Suppressor macrophage treated with lipopolysaccharide for 4 hours (primary cell): ENCODE results near the gene AQP6.

Experiments
- DNase-seq: peaks from one replicate; pipeline ENCODE4 v3.0.0-alpha.2; 2020

Gene AQP6

DNA sequence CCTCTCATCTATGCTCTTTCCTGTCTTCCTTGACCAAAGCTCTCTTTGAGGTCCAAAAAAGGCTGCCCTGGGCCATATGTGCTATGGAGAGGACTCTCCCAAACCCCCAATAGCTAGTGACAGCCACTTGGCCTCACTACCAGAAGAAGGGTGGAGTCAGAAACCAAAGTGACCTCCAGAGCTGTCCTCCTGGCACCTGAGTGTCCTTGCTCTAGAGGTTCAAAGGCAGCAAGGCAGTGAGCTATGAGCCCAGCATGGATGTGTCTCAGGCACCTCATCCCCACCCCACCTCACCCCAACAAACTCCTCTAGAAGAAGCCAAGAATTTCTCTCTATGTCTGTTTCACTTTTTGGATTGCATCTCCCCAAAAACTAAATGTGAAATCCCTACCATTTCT is 15.2 kb upstream of the AQP6 start:
- DNase-seq = no peak

DNA sequence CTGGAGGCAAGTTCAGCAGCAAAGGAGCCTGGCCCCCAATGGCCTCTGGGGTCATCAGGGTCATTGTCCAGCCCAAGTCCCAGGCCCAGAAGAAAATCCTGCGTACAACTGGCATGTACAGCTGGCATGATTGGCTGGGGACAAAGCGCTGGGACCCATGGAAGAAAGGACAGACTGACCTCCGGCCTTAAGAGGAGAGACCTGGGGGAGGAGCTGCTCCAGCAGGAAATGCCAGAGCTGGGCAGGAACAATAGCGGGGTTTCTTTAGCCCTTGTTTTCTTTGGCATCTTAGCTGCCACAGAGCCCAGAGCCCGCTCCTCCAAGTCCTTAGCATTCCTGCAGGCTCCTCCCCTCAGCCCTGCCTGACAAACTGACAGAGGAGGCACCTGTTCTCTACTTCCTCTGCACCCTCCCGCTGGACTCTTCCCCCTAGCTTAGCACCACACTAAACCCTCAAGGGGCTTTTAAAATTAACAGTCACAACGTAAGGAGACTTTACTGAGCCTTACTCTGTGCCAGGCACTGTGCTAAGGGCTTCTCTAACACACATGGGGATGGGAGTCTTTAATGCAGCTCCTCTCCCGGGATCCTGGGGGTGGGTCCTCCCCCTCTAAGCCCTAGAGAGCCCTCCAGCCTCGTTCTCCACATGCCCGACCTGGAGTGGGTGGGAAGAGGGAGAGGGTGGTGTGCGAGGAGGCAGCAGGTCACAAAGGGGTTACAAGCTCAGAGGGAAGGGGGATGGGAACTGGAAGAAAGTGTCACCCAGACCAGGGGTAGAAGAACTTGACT is 12.9 kb upstream of the AQP6 start:
- no peak for DNase-seq

DNA sequence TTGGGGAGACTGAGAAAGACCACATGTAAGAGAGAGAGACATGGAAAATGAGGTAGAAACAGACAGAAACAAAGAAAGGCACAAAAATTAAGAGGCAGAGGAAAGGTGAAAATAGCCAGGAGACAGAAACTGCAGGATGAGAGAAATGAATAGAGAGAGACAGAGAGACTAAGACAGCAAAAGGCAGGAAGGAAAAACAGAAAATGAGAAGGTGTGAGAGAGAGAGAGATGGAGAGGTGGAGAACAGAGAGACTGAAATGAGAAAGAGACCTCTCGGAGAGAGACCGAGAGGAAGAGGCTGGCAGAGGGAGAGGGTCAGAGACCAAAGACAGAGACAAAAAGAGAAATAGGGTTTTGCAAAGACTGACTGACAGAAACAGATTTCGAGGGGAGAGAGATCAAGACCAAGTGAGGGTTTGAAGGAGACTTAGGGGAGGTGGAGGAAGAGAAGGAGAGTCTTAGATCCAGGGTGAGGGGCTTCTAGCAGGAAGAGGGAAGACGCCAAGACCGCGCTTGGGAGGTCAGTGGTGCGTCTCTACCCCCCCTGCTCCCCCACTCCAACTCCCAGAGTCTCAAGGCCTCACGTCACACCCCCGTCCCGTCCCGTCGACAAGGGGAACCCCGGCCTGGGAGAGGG is 12.2 kb upstream of the AQP6 start:
- DNase-seq = no peak

DNA sequence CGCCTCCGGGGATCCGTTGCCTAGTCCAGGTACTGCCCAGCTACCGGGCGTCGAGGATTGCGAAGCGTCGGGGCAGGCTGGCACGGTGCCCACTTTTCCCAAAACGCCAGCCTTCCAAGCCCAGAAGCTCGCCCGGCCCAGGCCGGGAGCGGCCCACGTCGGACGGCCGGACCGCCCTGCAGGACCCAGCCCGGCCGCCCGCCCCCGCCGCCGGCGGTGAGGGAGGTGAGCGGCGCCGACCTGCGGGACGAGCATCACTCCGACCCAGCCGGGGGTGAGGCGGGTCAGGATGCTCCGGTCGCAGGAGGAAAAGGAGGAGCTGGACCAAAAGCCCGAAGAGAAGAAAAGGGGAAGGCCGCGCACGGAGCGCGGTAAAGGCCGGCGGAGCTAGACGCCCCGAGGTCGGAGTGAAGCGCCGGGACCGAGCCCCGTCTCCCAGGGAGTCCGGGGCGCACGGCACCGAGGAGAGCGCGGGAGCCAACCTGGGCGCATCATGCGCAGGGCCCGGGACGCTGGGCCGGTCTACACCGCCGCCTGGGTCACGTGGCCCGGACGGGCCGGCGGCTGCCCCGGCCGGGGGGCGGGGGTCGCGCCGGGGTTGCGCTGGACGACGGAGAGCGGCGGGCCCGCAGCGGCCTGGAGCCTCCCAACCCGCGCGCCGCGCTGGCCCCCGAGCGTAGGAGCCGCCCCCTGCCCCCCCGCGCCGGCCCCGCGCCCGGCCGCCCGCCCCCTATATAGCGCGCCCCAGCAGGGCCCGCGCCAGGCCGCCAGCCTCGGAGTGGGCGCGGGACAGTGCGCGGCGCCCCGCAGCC is 11.4 kb upstream of the AQP6 start, which contains the start of gene AQP5:
Gene AQP5 (plus strand): TSS at position 762 of the 812 bp plus-strand sequence. CDS start 146 bp downstream, outside the sequence.
- no peak for DNase-seq

DNA sequence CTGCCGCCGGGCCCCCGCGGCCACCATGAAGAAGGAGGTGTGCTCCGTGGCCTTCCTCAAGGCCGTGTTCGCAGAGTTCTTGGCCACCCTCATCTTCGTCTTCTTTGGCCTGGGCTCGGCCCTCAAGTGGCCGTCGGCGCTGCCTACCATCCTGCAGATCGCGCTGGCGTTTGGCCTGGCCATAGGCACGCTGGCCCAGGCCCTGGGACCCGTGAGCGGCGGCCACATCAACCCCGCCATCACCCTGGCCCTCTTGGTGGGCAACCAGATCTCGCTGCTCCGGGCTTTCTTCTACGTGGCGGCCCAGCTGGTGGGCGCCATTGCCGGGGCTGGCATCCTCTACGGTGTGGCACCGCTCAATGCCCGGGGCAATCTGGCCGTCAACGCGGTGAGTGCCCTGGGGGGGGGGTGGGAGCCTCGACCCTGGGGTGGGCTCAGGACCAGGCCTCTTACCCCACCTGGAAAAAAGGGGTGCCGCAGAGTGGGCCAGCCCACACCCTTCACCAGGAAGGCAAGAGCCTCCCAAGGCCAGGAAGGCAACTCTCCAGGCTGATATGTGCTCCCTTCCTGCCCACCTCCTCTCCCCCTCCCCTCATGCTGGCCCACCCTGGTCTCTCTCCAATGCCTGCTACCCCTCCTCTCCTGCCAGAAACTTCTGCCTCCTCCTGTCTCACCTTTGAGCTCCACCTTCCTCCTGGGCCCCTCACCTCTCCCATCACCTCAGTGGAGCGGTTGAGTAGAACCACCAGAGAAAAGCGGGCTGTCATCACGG is 10.6 kb upstream of the AQP6 start:
- no peak for DNase-seq

DNA sequence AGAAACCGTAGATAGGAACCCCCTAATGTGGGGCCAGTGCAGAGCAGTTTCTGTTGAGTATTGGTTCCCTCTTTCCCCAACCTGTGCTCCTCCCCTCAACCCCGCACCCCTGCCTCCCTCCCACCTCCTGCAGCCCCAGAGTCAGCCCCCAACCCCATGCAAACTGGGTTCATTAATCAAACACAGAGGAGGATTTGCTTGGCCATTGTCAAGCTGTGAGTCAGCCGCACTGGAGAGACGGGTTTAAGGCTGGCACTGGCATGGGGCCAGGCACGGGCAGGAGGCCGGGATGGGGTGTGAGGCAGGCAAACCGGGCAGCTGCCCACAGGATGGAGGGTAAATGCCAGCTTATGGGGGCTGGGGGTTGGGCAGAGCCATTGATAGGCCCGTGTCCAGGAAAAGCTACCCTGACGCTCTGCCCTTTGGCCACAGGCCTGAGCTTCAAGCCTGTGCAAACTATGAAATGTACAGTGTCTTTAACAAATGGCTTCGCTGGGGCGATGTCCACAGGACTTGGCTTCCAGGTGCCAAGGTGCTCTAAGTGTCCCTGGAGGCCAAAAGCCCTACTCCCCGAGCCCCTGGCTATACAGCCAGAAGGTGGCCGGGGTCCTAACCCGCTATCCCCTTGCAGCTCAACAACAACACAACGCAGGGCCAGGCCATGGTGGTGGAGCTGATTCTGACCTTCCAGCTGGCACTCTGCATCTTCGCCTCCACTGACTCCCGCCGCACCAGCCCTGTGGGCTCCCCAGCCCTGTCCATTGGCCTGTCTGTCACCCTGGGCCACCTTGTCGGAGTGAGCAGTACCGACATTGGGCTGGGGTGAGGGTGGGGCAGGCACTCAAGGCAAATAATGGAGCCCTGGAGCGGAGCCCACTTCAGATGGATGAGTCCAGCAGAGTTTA is 9.6 kb upstream of the AQP6 start:
- no peak for DNase-seq

DNA sequence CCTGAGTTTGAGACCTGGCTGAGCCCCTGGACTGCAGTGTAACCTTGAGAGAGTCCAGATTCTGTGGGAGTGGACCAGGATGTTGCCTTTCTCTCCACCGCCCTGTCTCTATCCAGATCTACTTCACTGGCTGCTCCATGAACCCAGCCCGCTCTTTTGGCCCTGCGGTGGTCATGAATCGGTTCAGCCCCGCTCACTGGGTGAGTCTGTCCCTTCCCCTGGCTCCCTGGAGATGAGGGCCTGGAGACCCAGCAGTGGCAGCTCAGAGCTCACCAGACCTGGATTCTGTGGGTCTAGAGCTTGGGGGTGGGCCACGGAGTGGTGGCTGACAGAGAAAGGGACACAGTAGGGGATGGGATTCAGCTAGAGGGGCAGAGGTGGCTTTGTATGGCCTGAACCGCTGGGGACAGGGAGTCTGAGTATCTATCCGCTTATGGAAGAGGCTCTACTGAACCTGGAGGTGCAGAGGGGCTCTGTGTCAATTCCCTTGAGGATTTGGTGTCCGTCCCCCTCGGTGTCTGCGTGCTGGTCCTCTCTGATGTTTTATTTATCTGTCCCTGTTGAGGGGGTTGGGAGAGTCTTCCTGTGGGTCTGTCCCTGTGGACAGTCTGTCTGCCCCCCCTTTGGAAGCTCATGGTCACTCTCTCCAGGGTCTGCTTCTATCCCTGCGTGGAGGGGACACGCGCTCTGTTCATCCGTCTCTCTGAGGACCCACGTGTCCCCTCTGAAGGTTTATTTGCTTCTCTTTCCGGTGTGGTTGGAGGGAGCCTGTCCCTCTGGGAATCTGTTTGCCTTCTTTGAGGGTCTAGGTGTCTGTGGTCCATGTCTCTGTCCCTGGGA is 8.6 kb upstream of the AQP6 start:
- no peak for DNase-seq

DNA sequence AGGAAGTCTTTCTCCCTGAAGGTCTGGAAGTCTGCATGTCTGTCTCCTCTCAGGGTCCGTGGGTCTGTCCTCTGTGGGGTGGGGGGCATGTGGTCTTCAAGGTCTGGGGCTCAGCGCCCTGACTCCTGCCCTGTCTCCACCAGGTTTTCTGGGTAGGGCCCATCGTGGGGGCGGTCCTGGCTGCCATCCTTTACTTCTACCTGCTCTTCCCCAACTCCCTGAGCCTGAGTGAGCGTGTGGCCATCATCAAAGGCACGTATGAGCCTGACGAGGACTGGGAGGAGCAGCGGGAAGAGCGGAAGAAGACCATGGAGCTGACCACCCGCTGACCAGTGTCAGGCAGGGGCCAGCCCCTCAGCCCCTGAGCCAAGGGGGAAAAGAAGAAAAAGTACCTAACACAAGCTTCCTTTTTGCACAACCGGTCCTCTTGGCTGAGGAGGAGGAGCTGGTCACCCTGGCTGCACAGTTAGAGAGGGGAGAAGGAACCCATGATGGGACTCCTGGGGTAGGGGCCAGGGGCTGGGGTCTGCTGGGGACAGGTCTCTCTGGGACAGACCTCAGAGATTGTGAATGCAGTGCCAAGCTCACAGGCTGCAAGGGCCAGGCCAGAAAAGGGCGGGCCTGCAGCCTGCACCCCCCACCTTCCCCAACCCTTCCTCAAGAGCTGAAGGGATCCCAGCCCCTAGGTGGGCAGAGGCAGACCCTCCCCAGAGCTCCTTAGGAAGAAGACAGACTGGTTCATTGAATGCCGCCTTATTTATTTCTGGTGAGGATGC is 7.7 kb upstream of the AQP6 start:
- DNase-seq = no peak

DNA sequence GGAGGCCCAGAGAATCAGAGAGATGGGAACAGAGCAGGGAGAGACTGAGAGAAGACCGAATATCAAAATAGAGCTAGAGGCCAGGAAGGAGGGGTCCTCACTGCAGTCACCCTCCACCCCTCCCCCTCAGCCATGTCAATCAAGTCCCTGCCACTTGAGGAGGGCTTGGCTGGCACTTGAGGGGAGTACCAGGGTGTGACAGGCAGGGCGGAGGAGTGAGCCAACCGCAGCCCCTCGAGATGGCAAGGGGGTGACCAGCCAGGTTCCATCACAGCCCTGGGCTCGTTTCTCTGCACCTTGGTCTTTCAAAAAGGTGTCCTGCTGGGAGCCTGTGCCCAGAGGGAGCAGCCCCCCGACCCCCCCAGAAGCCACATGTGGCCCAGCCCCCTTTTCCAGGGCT is 6.9 kb upstream of the AQP6 start:
- no peak for DNase-seq

DNA sequence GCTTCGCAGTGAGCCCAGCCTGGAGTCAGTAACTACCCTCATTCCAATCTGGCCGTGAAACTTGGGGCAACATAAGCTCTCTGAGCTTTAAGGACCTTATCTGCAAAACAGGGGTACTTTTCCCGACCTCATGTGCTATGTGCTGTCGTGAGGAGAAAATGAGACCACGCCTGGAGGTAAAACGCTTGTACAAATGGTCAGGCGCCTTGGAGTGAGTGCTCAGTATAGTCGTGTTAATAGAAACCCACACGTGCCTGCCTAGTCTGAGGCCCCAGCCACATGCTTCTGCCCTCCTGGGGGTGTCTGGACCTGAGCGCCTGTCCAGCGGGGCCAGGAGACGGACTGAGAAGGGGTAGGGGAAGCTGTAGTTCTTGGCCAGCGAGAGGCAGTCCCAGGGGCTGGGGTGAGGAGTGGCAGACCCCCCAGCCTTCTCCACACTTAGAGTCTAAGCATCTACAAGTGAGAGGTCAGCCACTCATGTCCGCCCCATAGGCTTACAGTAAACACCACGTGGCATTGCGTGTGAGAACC is 6.2 kb upstream of the AQP6 start:
- no peak for DNase-seq

DNA sequence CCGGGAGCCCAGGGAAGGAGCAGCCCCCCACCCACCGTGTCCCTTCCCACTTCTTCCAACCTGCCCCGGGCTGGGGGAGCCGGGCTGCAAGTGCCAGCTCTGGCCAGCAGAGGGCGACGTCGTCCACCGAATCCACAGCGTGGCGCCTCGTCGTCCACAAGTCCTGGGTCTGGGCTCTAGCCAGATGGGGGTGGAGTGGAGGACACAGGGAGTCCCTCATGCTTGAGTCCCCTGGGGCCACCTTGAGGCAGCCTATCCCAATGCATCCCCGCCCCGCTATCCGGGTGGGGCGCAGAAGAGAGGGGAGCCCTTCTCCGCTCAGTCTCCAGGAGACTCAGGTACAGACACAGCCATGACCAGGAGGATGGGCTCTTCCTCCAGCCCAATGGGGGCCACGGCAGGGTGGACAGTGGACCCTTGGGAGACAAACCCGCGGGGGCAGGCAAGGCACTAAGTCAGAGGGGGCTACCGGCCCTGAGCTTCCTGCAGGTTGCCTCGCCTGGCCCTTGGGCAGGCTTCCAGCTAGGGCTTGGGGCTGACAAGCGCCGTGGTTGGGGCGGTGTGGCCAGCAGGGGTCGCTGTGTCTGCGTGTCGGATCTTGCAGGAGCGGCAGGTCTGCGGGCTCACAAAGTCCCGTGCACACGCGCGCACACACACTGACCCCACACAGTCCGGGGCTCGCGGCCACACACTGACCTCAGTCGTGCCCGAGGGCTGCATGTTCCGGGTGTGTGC is 5.5 kb upstream of the AQP6 start:
- DNase-seq = peak; percentile 92

DNA sequence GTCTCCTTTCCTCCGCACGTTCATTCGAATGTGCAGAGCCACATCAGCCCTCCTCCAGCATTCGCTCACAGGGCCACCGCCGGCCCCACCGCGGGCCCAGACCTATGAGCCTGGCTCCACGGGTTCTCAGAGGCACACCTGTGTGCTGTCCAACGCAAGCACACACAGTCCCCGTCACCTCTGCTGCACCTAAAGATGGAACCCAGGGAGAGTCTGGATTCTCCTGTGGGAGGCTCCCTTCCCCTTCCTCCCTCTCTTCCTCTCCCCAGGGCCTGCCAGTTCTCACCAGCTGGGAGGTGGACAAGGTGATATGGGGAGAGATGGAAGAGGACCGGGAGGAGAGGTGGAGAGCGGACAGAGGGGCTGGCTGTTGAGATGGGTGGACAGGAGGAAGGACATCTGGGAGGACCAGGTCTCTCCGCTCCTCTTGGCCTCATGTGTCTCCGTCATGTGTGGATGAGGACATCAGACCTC is 4.9 kb upstream of the AQP6 start:
- DNase-seq = no peak

DNA sequence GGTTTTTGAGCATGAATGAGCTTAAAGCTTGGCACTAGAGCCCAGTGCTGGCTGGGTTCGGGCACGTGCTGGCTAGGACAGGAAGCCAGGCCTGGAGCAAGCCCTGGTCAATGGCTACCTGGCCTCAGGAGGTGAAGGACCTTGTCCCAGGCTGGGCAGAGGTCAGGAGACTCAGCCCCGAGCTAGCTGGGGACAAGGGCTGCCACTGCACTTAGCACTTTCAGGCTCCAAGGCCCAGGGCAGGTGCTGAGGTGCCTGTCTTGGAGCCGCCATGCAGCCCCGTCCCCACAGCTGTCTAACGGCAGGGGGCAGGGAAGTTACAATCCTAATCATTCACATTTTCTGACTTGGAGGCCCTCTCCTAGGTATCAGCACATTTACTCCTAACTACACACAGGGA is 4.3 kb upstream of the AQP6 start:
- no peak for DNase-seq

DNA sequence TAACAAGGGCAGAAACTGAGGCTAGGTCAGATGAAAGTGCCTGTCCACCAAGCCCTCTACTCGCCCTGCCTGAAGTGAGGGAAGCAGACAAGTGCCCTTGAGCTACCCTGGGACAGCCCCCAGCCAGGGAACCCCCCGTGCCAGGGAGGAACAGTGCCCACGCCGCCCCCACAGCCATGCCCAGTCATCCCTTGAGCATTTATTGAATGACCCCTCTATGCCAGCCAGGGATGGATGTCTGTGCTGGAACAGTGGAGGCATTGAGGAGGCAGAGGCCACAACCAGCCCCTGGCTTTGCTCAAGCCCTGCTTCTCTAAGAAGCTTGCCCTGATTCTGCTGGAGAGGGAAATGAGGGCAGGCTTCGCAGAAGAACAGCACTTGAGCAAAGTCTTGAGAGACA is 3.7 kb upstream of the AQP6 start:
- DNase-seq = no peak

DNA sequence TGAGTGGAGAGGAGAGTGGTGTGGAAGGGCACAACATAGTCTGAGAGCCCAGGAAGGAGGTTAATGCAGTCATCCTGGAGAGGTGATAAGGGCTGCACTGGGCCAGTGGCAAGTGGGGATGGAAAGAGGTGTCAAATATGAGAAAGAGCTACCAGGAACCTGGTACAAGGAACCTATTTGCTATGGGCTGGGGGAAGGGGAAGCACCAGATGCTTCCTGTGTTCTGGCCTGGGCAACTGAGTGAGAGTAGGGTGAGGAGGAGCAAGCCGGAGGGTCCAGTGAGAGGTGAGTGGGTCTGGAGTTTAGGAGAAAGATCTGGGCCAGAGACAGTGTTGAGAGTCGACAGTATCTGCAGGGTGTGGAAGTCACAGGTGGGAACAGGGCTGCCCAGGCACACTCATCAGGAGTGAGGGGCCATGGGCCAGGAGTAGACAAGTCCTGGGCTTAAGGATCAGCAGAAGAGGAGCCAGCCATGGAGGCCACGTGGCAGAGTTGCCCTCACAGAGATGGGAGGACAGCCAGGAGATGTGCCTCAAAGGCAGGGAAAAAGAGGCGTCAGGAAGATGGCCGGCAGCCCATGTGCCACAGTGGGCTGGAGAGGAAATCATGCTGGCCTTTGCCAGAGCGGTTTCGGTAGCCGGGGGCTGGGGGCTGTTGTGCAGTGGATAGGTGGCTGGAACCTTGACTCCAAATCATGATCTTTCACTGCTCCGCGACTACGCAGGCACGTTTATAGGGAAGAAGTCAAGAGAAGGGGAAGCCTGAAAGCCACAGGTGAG is 2.9 kb upstream of the AQP6 start:
- no peak for DNase-seq

DNA sequence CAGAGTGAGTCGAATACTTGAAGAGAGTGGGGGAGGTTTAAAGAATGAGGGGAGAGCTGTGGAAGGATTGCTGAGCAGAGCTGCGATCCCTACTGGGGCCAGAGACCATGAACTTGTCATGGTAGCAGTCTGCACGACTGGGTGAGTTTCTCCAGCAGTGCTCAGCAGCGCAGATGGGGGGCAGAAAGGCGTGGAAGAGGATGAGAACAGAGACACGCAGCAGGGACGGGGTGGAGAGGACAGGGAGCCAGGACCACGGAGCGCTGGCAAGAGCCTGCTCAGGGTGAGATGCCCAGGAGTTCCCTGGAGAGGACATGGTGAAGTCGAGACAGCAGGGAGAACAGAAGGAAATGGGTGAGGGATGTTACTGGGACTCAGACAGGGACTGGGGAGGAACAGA is 2.1 kb upstream of the AQP6 start:
- no peak for DNase-seq

DNA sequence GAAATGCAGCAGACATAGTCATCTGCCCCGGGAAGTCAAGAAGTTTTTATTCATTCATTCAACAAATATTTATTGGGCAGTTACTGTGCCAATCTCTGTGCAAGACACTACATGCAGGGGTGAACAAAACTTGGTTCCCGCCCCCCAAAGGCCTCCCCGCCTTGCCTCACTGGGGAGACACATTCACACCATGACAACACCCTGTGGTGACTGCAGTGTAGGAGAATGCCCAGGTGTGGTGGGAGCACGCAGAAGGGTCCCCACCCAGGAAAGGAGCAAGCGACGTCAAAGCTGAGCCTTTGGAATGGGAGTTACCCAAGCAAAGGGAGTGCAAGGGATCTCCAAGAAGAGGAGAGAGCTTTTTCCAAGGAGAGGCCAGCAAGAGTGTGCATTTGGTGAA is 1.6 kb upstream of the AQP6 start:
- DNase-seq = no peak

DNA sequence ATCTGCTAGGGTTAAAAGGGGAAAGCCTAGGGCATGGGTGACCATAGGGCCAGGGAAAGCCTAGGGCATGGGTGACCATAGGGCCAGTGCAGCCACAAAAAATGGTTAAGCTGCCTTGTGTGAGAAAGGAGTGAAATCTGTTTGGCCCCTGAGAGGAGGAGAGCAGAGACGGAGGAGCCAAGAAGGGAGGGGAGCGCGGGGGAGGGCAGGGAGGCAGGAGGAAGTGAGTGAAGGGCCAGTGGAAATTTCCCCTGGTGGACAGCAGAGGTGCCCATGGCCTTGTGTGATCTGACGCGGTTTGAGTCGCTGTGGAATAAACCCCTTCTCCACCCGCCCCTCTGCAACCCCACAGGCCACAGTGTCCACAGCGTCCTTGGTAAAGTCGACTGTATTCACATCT is 618 bp upstream of the AQP6 start:
- DNase-seq = no peak
